ENCODE results near the gene CRYL1. TPM values are rescaled to one million over a fixed set of nuclear protein-coding genes. Genes with fewer than 3 reads are reported as not detected.

The CRYL1 gene
- total RNA-seq, 1 experiment from 2014 or later = 2.9 TPM

GRCh38 chr13:20489185-20489820 is 36.4 kb downstream of the CRYL1 start (continued):
- TF ChIP-seq, protein P1, sequence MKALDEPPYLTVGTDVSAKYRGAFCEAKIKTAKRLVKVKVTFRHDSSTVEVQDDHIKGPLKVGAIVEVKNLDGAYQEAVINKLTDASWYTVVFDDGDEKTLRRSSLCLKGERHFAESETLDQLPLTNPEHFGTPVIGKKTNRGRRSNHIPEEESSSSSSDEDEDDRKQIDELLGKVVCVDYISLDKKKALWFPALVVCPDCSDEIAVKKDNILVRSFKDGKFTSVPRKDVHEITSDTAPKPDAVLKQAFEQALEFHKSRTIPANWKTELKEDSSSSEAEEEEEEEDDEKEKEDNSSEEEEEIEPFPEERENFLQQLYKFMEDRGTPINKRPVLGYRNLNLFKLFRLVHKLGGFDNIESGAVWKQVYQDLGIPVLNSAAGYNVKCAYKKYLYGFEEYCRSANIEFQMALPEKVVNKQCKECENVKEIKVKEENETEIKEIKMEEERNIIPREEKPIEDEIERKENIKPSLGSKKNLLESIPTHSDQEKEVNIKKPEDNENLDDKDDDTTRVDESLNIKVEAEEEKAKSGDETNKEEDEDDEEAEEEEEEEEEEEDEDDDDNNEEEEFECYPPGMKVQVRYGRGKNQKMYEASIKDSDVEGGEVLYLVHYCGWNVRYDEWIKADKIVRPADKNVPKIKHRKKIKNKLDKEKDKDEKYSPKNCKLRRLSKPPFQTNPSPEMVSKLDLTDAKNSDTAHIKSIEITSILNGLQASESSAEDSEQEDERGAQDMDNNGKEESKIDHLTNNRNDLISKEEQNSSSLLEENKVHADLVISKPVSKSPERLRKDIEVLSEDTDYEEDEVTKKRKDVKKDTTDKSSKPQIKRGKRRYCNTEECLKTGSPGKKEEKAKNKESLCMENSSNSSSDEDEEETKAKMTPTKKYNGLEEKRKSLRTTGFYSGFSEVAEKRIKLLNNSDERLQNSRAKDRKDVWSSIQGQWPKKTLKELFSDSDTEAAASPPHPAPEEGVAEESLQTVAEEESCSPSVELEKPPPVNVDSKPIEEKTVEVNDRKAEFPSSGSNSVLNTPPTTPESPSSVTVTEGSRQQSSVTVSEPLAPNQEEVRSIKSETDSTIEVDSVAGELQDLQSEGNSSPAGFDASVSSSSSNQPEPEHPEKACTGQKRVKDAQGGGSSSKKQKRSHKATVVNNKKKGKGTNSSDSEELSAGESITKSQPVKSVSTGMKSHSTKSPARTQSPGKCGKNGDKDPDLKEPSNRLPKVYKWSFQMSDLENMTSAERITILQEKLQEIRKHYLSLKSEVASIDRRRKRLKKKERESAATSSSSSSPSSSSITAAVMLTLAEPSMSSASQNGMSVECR (CRISPR knock-in tag; IDR thresholded peaks at IDR 0.05; ENCODE audit: borderline replicate concordance) = no peak
- TF ChIP-seq ZNF396 (CRISPR knock-in tag; IDR thresholded peaks at IDR 0.05; ENCODE audit: borderline replicate concordance) (no peak), FOXJ3 (CRISPR knock-in tag; IDR thresholded peaks at IDR 0.05; ENCODE audit: borderline replicate concordance) (no peak)

GRCh38 chr13:20487927-20488326 is 37.7 kb downstream of the CRYL1 start:
- Mint-ChIP-seq H3K9me3 (no peaks in the 10 kb centered on the region), H3K4me3 (no peak overlapping the region), H3K4me1 (peaks cover 2% of the 10 kb centered on the region), H3K27ac (no peak overlapping the region), H3K36me3 (no peaks in the 10 kb centered on the region), H3K27me3 (ENCODE audit: low read depth) (no peaks in the 10 kb centered on the region)
- ChIA-PET POLR2A (no interaction called here), CTCF (interaction anchor here (1.4 kb wide), 1 partner anchor 298 kb away, joined by 3 read pairs; no protein-coding TSS in a partner anchor)
- DNase-seq (ENCODE audit: low spot score) (no peak), ATAC-seq (no peak)
- TF ChIP-seq GTF2I (CRISPR knock-in tag; conservative IDR thresholded peaks at IDR 0.05) (no peak), FOXK1 (CRISPR knock-in tag; IDR thresholded peaks at IDR 0.05) (no peak), ZNF671 (CRISPR knock-in tag; IDR thresholded peaks at IDR 0.05) (no peak), ZNF138 (CRISPR knock-in tag; conservative IDR thresholded peaks at IDR 0.05) (no peak), E2F4 (CRISPR knock-in tag; IDR thresholded peaks at IDR 0.05; ENCODE audit: borderline replicate concordance, low read depth) (no peak), ZNF416 (CRISPR knock-in tag; IDR thresholded peaks at IDR 0.05) (no peak), IRF2 (CRISPR knock-in tag; IDR thresholded peaks at IDR 0.05; ENCODE audit: borderline replicate concordance, low read depth) (no peak), ELF4 (CRISPR knock-in tag; IDR thresholded peaks at IDR 0.05; ENCODE audit: low read depth) (no peak), USF2 (CRISPR knock-in tag; IDR thresholded peaks at IDR 0.05) (no peak), JUN (CRISPR knock-in tag; IDR thresholded peaks at IDR 0.05) (no peak), CBFB (CRISPR knock-in tag; IDR thresholded peaks at IDR 0.05; ENCODE audit: low read depth) (no peak), ZNF512 (CRISPR knock-in tag; IDR thresholded peaks at IDR 0.05; ENCODE audit: borderline replicate concordance) (no peak), NR1H2 (CRISPR knock-in tag; IDR thresholded peaks at IDR 0.05) (no peak), SMAD3 (CRISPR knock-in tag; IDR thresholded peaks at IDR 0.05; ENCODE audit: borderline replicate concordance) (no peak)
- TF ChIP-seq, protein P2, sequence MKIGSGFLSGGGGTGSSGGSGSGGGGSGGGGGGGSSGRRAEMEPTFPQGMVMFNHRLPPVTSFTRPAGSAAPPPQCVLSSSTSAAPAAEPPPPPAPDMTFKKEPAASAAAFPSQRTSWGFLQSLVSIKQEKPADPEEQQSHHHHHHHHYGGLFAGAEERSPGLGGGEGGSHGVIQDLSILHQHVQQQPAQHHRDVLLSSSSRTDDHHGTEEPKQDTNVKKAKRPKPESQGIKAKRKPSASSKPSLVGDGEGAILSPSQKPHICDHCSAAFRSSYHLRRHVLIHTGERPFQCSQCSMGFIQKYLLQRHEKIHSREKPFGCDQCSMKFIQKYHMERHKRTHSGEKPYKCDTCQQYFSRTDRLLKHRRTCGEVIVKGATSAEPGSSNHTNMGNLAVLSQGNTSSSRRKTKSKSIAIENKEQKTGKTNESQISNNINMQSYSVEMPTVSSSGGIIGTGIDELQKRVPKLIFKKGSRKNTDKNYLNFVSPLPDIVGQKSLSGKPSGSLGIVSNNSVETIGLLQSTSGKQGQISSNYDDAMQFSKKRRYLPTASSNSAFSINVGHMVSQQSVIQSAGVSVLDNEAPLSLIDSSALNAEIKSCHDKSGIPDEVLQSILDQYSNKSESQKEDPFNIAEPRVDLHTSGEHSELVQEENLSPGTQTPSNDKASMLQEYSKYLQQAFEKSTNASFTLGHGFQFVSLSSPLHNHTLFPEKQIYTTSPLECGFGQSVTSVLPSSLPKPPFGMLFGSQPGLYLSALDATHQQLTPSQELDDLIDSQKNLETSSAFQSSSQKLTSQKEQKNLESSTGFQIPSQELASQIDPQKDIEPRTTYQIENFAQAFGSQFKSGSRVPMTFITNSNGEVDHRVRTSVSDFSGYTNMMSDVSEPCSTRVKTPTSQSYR (CRISPR knock-in tag; IDR thresholded peaks at IDR 0.05) = no peak
- TF ChIP-seq, protein P3, sequence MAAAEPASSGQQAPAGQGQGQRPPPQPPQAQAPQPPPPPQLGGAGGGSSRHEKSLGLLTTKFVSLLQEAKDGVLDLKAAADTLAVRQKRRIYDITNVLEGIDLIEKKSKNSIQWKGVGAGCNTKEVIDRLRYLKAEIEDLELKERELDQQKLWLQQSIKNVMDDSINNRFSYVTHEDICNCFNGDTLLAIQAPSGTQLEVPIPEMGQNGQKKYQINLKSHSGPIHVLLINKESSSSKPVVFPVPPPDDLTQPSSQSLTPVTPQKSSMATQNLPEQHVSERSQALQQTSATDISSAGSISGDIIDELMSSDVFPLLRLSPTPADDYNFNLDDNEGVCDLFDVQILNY (CRISPR knock-in tag; IDR thresholded peaks at IDR 0.05) = no peak
- TF ChIP-seq, protein P4, sequence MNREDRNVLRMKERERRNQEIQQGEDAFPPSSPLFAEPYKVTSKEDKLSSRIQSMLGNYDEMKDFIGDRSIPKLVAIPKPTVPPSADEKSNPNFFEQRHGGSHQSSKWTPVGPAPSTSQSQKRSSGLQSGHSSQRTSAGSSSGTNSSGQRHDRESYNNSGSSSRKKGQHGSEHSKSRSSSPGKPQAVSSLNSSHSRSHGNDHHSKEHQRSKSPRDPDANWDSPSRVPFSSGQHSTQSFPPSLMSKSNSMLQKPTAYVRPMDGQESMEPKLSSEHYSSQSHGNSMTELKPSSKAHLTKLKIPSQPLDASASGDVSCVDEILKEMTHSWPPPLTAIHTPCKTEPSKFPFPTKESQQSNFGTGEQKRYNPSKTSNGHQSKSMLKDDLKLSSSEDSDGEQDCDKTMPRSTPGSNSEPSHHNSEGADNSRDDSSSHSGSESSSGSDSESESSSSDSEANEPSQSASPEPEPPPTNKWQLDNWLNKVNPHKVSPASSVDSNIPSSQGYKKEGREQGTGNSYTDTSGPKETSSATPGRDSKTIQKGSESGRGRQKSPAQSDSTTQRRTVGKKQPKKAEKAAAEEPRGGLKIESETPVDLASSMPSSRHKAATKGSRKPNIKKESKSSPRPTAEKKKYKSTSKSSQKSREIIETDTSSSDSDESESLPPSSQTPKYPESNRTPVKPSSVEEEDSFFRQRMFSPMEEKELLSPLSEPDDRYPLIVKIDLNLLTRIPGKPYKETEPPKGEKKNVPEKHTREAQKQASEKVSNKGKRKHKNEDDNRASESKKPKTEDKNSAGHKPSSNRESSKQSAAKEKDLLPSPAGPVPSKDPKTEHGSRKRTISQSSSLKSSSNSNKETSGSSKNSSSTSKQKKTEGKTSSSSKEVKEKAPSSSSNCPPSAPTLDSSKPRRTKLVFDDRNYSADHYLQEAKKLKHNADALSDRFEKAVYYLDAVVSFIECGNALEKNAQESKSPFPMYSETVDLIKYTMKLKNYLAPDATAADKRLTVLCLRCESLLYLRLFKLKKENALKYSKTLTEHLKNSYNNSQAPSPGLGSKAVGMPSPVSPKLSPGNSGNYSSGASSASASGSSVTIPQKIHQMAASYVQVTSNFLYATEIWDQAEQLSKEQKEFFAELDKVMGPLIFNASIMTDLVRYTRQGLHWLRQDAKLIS (CRISPR knock-in tag; IDR thresholded peaks at IDR 0.05; ENCODE audit: borderline replicate concordance) = no peak

Measured in WTC11 (cell line).